Ishikawa (cell line): Measurements from ENCODE around the gene ATG16L2.

ENCODE experiments used
- CEBPB ChIP-seq: IDR thresholded peaks from 2 replicates; pipeline ENCODE4 v1.6.1; 2012
- CREB1 ChIP-seq: IDR thresholded peaks from 2 replicates; pipeline ENCODE4 v1.6.1; 2012; ENCODE audit warnings: low read depth
- EGR1 ChIP-seq: IDR thresholded peaks from 2 replicates; pipeline ENCODE4 v1.6.1; 2012
- EP300 ChIP-seq: IDR thresholded peaks from 2 replicates; pipeline ENCODE4 v1.6.1; 2012; ENCODE audit warnings: borderline replicate concordance
- FOXM1 ChIP-seq: IDR thresholded peaks from 2 replicates; pipeline ENCODE4 v1.6.1; 2012; ENCODE audit warnings: low read depth, borderline replicate concordance
- RAD21 ChIP-seq: IDR thresholded peaks from 2 replicates; pipeline ENCODE4 v1.6.1; 2012; ENCODE audit warnings: low read depth
- REST ChIP-seq: IDR thresholded peaks from 2 replicates; pipeline ENCODE4 v1.6.1; 2012; ENCODE audit warnings: low read depth, mild to moderate bottlenecking
- TCF12 ChIP-seq: IDR thresholded peaks from 2 replicates; pipeline ENCODE4 v1.6.1; 2012; ENCODE audit warnings: low read depth
- YY1 ChIP-seq: IDR thresholded peaks from 2 replicates; pipeline ENCODE4 v1.6.1; 2012; ENCODE audit warnings: low read depth
- ZBTB7A ChIP-seq: IDR thresholded peaks from 2 replicates; pipeline ENCODE4 v1.6.1; 2012; ENCODE audit warnings: low read depth
- TF ChIP-seq, protein P1 (sequence below): IDR thresholded peaks from 2 replicates; pipeline ENCODE4 v1.6.1; 2012

DNA sequence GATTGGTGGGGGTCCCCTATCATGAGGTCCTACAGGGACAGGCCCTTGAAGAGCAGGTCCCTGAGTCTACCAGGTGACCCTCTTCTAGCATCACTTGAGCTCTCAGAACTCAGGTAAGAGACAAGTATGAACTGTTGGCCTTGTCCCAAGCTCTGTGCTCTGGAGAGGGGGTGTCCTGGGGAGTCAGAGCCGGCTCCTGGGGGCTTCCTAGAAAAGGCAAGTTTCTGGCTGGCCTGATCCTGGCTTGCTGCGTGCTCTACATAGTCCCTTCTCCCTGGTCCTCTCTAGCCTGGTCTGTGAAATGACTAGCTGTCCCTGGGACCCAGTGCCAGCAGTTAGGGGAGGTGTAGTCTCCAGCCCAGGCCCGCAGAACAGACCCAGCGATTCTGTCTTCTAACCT, 11.4 kb downstream of the ATG16L2 start:
- TF ChIP-seq TCF12 (no peak), REST (no peak), ZBTB7A (no peak), EGR1 (no peak), CEBPB (no peak), EP300 (no peak), YY1 (no peak), RAD21 (no peak), FOXM1 (no peak), CREB1 (no peak)
- TF ChIP-seq, protein P1, sequence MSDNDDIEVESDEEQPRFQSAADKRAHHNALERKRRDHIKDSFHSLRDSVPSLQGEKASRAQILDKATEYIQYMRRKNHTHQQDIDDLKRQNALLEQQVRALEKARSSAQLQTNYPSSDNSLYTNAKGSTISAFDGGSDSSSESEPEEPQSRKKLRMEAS, result no peak
